BJ (cell line): Measurements from ENCODE around the gene FEZF2. TPM values are rescaled to one million over a fixed set of nuclear protein-coding genes. Genes with fewer than 3 reads are reported as not detected.

ENCODE experiments used
- CTCF ChIA-PET: fragments of 350-600 bp; formaldehyde crosslinking; extraction: SDS; loops from one replicate; lab custom pipeline; 2021; ENCODE audit warnings: antibody characterized with exemption, inconsistent platforms; lab: Yijun Ruan, JAX
- POLR2A ChIA-PET: fragments of 300-600 bp; sonication (Branson Sonifier 250); formaldehyde crosslinking; extraction: SDS; loops from one replicate; lab custom pipeline; 2021; ENCODE audit warnings: antibody characterized with exemption; lab: Charles Lee
- DNase-seq: peaks from one replicate; pipeline ENCODE4 v3.0.0-alpha.2; 2011; ENCODE audit warnings: low read depth
- H3K27me3 ChIP-seq: 2 replicates; pipeline ENCODE4 v1.6.0; 2011; ENCODE audit warnings: low read length; ENCODE audit not compliant: control insufficient read depth, insufficient read depth
- H3K36me3 ChIP-seq: 2 replicates; pipeline ENCODE4 v1.5.1; 2011; ENCODE audit warnings: low read length; ENCODE audit not compliant: control insufficient read depth, insufficient read depth
- H3K4me3 ChIP-seq: 2 replicates; pipeline ENCODE4 v1.5.1; 2011; ENCODE audit warnings: low read depth, mild to moderate bottlenecking, control low read depth, low read length
- CTCF ChIP-seq: IDR thresholded peaks from 2 replicates; pipeline ENCODE4 v1.5.1; 2011; ENCODE audit warnings: low read depth, mild to moderate bottlenecking, control low read depth, inconsistent platforms, low read length, moderate library complexity; ENCODE audit not compliant: insufficient read depth
- polyA plus RNA-seq: library from polyadenylated mRNA; depleted of rRNA; stranded (reverse); fragments of >200 nt; gene quantifications from 2 replicates; pipeline ENCODE4 v1.2.3, GENCODE V29; 2011

FEZF2 gene
- polyA plus RNA-seq, 1 experiment, result not detected

GRCh38 chr3:62403765-62404164 lies 30.4 kb upstream of the FEZF2 start:
- POLR2A ChIA-PET, result no interaction called here
- no peak for DNase-seq
- Histone ChIP-seq H3K4me3 (no peak overlapping the region), H3K27me3 (no peaks in the 10 kb centered on the region), H3K36me3 (no peaks in the 10 kb centered on the region)
- CTCF ChIA-PET, result no interaction called here
- TF ChIP-seq CTCF, result no peak

- ChIA-PET POLR2A (no interaction called here), CTCF (no interaction called here)
- Histone ChIP-seq H3K36me3 (no peaks in the 10 kb centered on the region), H3K27me3 (no peaks in the 10 kb centered on the region), H3K4me3 (no peak overlapping the region)
- DNase-seq, result no peak
- no peak for TF ChIP-seq CTCF
Observed at GRCh38 chr3:62392626-62393292, 19.4 kb upstream of the FEZF2 start.

GRCh38 chr3:62387251-62387650 lies 13.9 kb upstream of the FEZF2 start:
- ChIA-PET CTCF (no interaction called here), POLR2A (no interaction called here)
- Histone ChIP-seq H3K4me3 (no peak overlapping the region), H3K27me3 (peaks cover 3% of the 10 kb centered on the region), H3K36me3 (no peaks in the 10 kb centered on the region)
- no peak for TF ChIP-seq CTCF
- no peak for DNase-seq

- H3K36me3 ChIP-seq, result no peaks in the 10 kb centered on the region
- DNase-seq, result no peak
- peaks cover 41% of the 10 kb centered on the region for H3K27me3 ChIP-seq
- ChIA-PET CTCF (no interaction called here), POLR2A (no interaction called here)
- H3K4me3 ChIP-seq, result no peak overlapping the region
- no peak for TF ChIP-seq CTCF
Observed at GRCh38 chr3:62379321-62379798, 6.0 kb upstream of the FEZF2 start.

GRCh38 chr3:62378921-62379320 lies 5.6 kb upstream of the FEZF2 start:
- ChIA-PET POLR2A (no interaction called here), CTCF (no interaction called here)
- Histone ChIP-seq H3K27me3 (peaks cover 45% of the 10 kb centered on the region), H3K36me3 (no peaks in the 10 kb centered on the region), H3K4me3 (no peak overlapping the region)
- DNase-seq, result no peak
- no peak for TF ChIP-seq CTCF
